Measurements from ENCODE around the gene RMI2.

Gene RMI2

GRCh38 chr16:11309895-11310633, 35.2 kb upstream of the RMI2 start:
- ChIA-PET CTCF (no interaction called here), POLR2A (ENCODE audit: low non-redundant PET) (no interaction called here)
- H3K27ac ChIP-seq, result no peak overlapping the region
- TF ChIP-seq CTCF (conservative IDR thresholded peaks at IDR 0.05; ENCODE audit: low read depth), result no peak
- no peak for DNase-seq (ENCODE audit: low spot score)

DNA sequence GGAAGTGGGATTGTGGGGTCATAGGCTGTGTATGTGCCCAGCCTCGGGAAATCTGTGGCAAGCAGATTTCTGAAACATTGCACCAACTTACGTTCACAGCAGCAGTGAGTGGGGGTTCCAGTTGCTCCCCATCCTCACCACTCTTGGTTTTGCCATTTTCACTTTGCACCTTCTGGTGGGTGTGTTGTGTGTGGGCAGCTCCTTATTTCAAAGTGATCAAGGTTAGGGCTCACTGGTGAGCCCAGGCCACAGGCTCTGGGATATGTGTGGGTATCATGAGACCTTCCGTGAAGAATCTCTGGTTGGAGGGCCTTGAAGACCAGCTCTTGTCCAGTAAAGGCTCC, 34.7 kb upstream of the RMI2 start:
- H3K27ac ChIP-seq, result no peak overlapping the region
- POLR2A ChIA-PET (ENCODE audit: low non-redundant PET), result no interaction called here

GRCh38 chr16:11310997-11311561, 34.2 kb upstream of the RMI2 start:
- H3K27ac ChIP-seq, result no peak overlapping the region
- CTCF ChIA-PET, result no interaction called here
- no peak for TF ChIP-seq CTCF (conservative IDR thresholded peaks at IDR 0.05; ENCODE audit: low read depth)
- no peak for DNase-seq (ENCODE audit: low spot score)
- POLR2A ChIA-PET (ENCODE audit: low non-redundant PET), result no interaction called here

More for the DNA sequence above, 34.7 kb upstream of the RMI2 start:
- CTCF ChIA-PET, result no interaction called here
- no peak for DNase-seq (ENCODE audit: low spot score)
- TF ChIP-seq CTCF (conservative IDR thresholded peaks at IDR 0.05; ENCODE audit: low read depth), result no peak

GRCh38 chr16:11312718-11313492, 32.4 kb upstream of the RMI2 start:
- DNase-seq (ENCODE audit: low spot score), result peak; percentile 44
- ChIA-PET CTCF (interaction anchor here (0.7 to 0.9 kb wide), 3 partner anchors 13 to 1776 kb away, joined by 3 read pairs; no protein-coding TSS in a partner anchor), POLR2A (ENCODE audit: low non-redundant PET) (no interaction called here)
- H3K27ac ChIP-seq, result peak overlapping the region; percentile 24
- TF ChIP-seq CTCF (conservative IDR thresholded peaks at IDR 0.05; ENCODE audit: low read depth), result no peak

DNA sequence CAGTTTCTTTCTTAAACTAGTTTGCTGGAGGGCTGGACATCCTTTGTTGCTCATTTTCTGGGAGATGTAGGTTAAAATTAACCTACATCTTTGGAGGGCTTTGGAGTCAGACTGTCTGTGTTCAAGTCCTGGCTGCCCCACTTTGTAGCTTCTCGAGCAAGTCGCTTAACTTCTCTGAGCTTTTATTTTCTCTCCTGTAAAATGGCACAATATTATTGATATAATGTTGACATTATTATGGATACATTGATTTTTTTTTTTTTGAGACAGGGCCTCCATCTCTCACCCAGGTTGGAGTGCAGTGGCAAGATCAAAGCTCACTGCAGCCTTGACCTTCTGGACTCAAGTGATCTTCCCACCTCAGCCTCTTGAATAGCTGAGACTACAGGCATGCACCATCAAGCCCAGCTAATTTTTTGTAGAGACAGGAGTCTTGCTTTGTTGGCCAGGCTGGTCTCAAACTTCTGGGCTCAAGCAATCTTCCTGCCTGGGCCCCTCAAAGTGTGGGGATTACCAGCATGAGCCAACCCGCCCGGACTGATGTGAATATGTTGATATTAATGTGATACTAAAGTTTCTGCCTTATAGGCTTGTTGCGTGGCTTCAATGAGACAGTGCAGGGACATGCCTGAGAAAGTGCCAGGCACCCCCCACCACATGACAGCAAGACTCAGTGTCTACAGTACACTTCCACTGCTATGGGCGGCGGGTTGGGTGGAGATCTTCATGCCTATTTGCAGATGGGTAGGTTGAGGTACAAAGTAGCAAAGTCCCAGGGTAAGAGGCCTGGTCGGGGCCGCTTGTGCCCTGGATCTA, 31.6 kb upstream of the RMI2 start:
- no peak for TF ChIP-seq CTCF (conservative IDR thresholded peaks at IDR 0.05; ENCODE audit: low read depth)
- no peak overlapping the region for H3K27ac ChIP-seq
- CTCF ChIA-PET, result interaction anchor here (0.7 kb wide), 1 partner anchor 14 kb away, joined by 3 read pairs; no protein-coding TSS in a partner anchor
- POLR2A ChIA-PET (ENCODE audit: low non-redundant PET), result no interaction called here
- DNase-seq (ENCODE audit: low spot score), result no peak

DNA sequence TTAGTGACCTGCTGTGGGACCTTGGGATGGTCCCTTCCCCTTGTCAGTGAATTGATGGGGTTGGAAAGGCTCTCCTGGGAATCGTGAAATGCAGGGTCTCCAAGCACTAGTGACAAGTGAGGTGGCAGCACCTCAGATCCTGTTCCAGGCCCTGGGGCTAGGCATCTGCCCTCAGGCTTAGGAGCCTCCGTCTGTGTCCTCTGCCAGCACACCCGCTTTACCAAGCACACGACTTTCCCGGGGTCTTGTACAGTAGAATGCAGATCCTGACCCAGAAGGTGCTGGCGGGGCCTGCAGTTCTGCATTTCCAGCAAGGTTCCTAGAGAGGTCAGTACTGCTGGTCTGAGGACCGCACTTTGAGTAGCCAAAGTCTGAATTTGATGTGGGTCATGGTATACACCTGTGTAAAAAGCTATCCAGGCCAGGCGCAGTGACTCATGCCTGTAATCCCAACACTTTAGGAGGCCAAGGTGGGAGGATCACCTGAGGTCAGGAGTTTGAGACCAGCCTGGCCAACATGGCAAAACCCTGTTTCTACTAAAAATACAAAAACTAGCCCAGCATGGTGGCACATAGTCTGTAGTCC, 30.9 kb upstream of the RMI2 start:
- no peak overlapping the region for H3K27ac ChIP-seq
- TF ChIP-seq CTCF (conservative IDR thresholded peaks at IDR 0.05; ENCODE audit: low read depth), result no peak
- CTCF ChIA-PET, result no interaction called here
- POLR2A ChIA-PET (ENCODE audit: low non-redundant PET), result no interaction called here
- no peak for DNase-seq (ENCODE audit: low spot score)

Measured in RWPE1 (cell line).